Stimulated activated CD8-positive, alpha-beta memory T cell treated with anti-CD3 and anti-CD28 coated beads, Interleukin-15, amount 100 ng/mL, for 24 hours (primary cell): Measurements from ENCODE around the gene CASP10.
"Not testable (repeated sequence)": the region's sequence is repeated elsewhere in the genome, so short reads cannot be mapped to it uniquely, and the experiment has no call there.

Experiments used
- DNase-seq: peaks from one replicate; pipeline ENCODE4 v3.0.0-alpha.2; 2020; ENCODE audit warnings: low read depth

CASP10 gene

GRCh38 chr2:201156036-201156435 lies 26.9 kb upstream of the CASP10 start:
- DNase-seq = no peak

DNA sequence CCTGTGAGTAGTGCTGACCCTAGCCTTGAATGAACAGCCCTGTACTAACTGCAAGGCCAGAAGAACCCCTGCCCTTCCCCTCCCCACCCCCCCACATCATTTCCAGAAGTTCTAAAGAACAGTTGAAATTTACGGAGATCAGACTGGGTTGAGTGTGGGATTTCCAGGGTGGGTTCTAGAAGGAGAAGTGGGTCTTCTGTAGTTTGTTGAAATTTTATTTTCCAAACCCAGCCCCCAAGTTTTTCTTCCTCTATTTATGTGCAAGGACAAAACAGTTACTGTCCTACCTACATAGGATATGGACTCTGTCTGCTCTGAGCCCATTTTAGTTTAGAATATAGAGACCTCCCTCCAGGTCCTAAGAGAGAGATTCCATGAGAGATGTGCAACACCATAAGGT lies 26.3 kb upstream of the CASP10 start:
- DNase-seq = no peak

GRCh38 chr2:201157694-201158093 lies 25.2 kb upstream of the CASP10 start:
- no peak for DNase-seq

GRCh38 chr2:201158111-201158929 lies 24.6 kb upstream of the CASP10 start:
- no peak for DNase-seq

DNA sequence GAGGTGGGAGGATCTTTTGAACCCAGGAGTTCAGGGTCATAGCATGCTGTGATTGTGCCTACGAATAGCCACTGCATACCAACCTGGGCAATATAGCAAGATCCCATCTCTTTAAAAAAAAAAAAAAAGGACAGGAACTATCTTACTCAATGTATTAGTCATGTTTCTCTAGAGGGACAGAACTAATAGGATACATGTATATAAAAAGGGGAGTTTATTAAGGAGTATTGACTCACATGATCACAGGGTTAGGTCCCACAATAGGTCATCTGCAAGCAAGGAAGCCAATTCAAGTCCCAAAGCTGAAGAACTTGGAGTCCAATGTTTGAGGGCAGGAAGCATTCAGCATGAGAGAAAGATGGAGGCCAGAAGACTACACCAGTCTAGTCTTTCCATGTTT lies 18.8 kb upstream of the CASP10 start:
- DNase-seq = no peak

GRCh38 chr2:201167546-201167945 lies 15.4 kb upstream of the CASP10 start:
- DNase-seq = no peak

DNA sequence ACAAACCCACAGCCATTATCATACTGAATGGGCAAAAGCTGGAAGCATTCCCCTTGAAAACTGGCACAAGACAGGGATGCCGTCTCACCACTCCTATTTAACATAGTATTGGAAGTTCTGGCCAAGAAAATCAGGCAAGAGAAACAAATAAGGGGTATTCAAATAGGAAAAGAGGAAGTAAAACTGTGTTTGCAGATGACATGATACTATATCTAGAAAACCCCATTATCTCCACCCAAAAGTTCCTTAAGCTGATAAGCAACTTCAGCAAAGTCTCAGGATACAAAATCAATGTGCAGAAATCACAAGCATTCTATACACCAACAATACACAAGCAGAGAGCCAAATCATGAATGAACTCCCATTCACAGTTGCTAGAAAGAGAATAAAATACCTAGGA lies 14.4 kb upstream of the CASP10 start:
- DNase-seq = not testable (repeated sequence)

- no peak for DNase-seq
Observed at GRCh38 chr2:201171259-201171814, 11.6 kb upstream of the CASP10 start.

- no peak for DNase-seq
Observed at GRCh38 chr2:201172279-201172678, 10.7 kb upstream of the CASP10 start.

GRCh38 chr2:201174687-201175086 lies 8.3 kb upstream of the CASP10 start:
- DNase-seq = no peak

GRCh38 chr2:201176081-201176481 lies 6.9 kb upstream of the CASP10 start:
- no peak for DNase-seq

GRCh38 chr2:201180010-201180409 lies 2.9 kb upstream of the CASP10 start:
- DNase-seq = no peak

- no peak for DNase-seq
Observed at GRCh38 chr2:201183365-201183727, 405 bp downstream of the CASP10 start.

- not testable (repeated sequence) for DNase-seq
Observed at GRCh38 chr2:201183835-201184234, 894 bp downstream of the CASP10 start.

- not testable (repeated sequence) for DNase-seq
Observed at GRCh38 chr2:201184248-201184647, 1.3 kb downstream of the CASP10 start.

- no peak for DNase-seq
Observed at GRCh38 chr2:201185863-201186262, 2.9 kb downstream of the CASP10 start.

DNA sequence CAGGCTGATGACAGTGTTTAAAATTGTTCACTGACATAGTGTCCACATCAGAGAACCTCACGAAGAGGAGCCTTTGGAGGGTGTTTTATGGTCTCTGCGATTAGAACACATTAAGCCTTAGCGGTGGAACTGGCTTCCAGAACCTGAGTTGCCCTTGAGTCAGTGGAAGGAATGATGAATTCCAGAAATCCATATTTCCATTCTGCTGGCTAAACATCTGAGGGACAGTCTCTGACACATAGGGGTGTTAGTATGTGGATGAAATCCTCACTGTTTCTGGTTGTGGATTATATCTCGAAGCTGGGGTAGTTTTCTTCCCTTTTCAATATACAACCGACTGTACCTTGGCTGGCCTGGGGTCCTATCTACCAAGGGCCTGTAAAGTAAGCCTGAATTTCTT lies 4.0 kb downstream of the CASP10 start:
- no peak for DNase-seq

- DNase-seq = no peak
Observed at GRCh38 chr2:201188449-201188848, 5.5 kb downstream of the CASP10 start.

- no peak for DNase-seq
Observed at GRCh38 chr2:201191132-201191875, 8.4 kb downstream of the CASP10 start.

DNA sequence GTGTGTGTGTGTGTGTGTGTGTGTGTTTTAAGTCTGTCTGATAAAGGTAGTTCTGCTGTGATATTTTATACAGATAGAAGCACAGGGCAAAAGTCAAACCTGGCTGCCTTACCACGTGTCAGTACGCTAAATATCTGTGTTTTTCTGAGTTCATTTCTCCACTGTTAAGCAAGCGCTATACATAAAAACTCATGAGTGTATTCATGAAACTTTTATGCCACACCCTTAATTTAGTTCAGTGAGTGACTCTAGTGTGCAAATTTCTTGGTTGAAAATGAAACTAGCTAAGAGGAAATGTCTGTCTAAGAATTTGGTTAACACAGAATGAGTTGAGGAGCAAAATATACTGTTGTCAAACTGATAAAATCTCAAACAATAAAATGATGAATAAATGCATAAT lies 11.2 kb downstream of the CASP10 start:
- no peak for DNase-seq

- no peak for DNase-seq
Observed at GRCh38 chr2:201195331-201195730, 12.4 kb downstream of the CASP10 start.

DNA sequence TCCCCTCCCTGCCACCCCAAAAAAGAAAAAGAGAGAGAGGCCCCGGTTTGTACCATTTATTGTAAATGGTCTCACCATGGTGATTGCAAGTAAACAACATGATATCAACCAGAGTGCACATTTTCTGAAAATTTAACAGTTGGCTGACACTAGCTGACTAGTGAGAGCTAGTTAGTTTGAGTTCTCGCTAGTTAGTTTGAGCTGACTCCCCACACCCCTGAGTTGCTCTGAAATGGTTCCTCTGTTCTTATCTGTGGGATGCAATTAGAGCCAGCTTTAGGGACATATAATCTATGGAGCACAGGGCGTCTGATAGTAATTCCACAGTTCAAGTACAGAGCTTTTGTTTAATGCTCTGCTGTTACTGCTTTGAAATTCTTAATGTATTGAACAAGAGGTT lies 13.1 kb downstream of the CASP10 start:
- DNase-seq = no peak

- no peak for DNase-seq
Observed at GRCh38 chr2:201196803-201197202, 13.9 kb downstream of the CASP10 start.
